ENCODE results near the gene AGFG2. TPM values are rescaled to one million over a fixed set of nuclear protein-coding genes. Genes with fewer than 3 reads are reported as not detected.

Gene AGFG2
- total RNA-seq, 2 experiments from 2014 or later, result 61.4 to 82.5 TPM

- H3K27ac Mint-ChIP-seq, result no peak overlapping the region
- DNase-seq (no peak), ATAC-seq (no peak)
- H3K4me3 Mint-ChIP-seq, result no peak overlapping the region
- peaks cover 37% of the 10 kb centered on the region for H3K4me1 Mint-ChIP-seq
- peaks cover 8% of the 10 kb centered on the region for H3K36me3 Mint-ChIP-seq
- no peaks in the 10 kb centered on the region for H3K27me3 Mint-ChIP-seq
- CTCF ChIA-PET, result interaction anchor here (0.9 to 1.1 kb wide), 3 partner anchors 10 to 90 kb away, joined by 3 to 4 read pairs (median 3); no protein-coding TSS in a partner anchor
- H3K9me3 Mint-ChIP-seq (ENCODE audit: low read depth), result no peaks in the 10 kb centered on the region
Observed at GRCh38 chr7:100572281-100572948, 33.4 kb downstream of the AGFG2 start.

GRCh38 chr7:100572949-100573675, 34.1 kb downstream of the AGFG2 start:
- H3K27me3 Mint-ChIP-seq, result no peaks in the 10 kb centered on the region
- H3K9me3 Mint-ChIP-seq (ENCODE audit: low read depth), result no peaks in the 10 kb centered on the region
- CTCF ChIA-PET, result interaction anchor here (0.9 to 1.1 kb wide), 3 partner anchors 9 to 90 kb away, joined by 3 to 4 read pairs (median 3); no protein-coding TSS in a partner anchor
- no peak overlapping the region for H3K4me3 Mint-ChIP-seq
- DNase-seq, result no peak
- peaks cover 8% of the 10 kb centered on the region for H3K36me3 Mint-ChIP-seq
- ATAC-seq, result no peak
- peaks cover 30% of the 10 kb centered on the region for H3K4me1 Mint-ChIP-seq
- H3K27ac Mint-ChIP-seq, result no peak overlapping the region

- no peak within 1 kb of the TSS for H3K4me3 Mint-ChIP-seq
- peaks cover 10% of the 10 kb centered on the region for H3K36me3 Mint-ChIP-seq
Observed at GRCh38 chr7:100573691-100574361, 34.8 kb downstream of the AGFG2 start, which contains the start of gene SAP25. Gene SAP25 (minus strand): TSS chr7:100573900. CDS start chr7:100573742, 158 bp downstream.

GRCh38 chr7:100574362-100575205, 35.6 kb downstream of the AGFG2 start:
- Mint-ChIP-seq H3K4me1 (peaks cover 15% of the 10 kb centered on the region), H3K27me3 (no peaks in the 10 kb centered on the region), H3K36me3 (peaks cover 13% of the 10 kb centered on the region), H3K4me3 (no peak overlapping the region), H3K27ac (no peak overlapping the region), H3K9me3 (ENCODE audit: low read depth) (no peaks in the 10 kb centered on the region)
- CTCF ChIA-PET, result no interaction called here
- ATAC-seq, result no peak
- DNase-seq, result no peak

More at GRCh38 chr7:100573691-100574361, 34.8 kb downstream of the AGFG2 start, which contains the start of gene SAP25:
- Mint-ChIP-seq H3K27me3 (no peaks in the 10 kb centered on the region), H3K4me1 (peaks cover 22% of the 10 kb centered on the region), H3K27ac (no peak within 1 kb of the TSS), H3K9me3 (ENCODE audit: low read depth) (no peaks in the 10 kb centered on the region)
- no peak for DNase-seq
- CTCF ChIA-PET, result no interaction called here
- no peak for ATAC-seq

- H3K4me1 Mint-ChIP-seq, result peaks cover 11% of the 10 kb centered on the region
- H3K9me3 Mint-ChIP-seq (ENCODE audit: low read depth), result no peaks in the 10 kb centered on the region
- H3K36me3 Mint-ChIP-seq, result peaks cover 16% of the 10 kb centered on the region
- ATAC-seq (no peak), DNase-seq (no peak)
- CTCF ChIA-PET, result no interaction called here
- H3K27me3 Mint-ChIP-seq, result no peaks in the 10 kb centered on the region
- no peak overlapping the region for H3K4me3 Mint-ChIP-seq
- H3K27ac Mint-ChIP-seq, result no peak overlapping the region
Observed at GRCh38 chr7:100575206-100575631, 36.2 kb downstream of the AGFG2 start.

- Mint-ChIP-seq H3K27ac (no peak overlapping the region), H3K36me3 (peaks cover 16% of the 10 kb centered on the region), H3K4me3 (no peak overlapping the region), H3K9me3 (ENCODE audit: low read depth) (no peaks in the 10 kb centered on the region), H3K27me3 (no peaks in the 10 kb centered on the region), H3K4me1 (peaks cover 7% of the 10 kb centered on the region)
- DNase-seq (no peak), ATAC-seq (no peak)
- CTCF ChIA-PET, result no interaction called here
Observed at GRCh38 chr7:100575746-100576383, 36.9 kb downstream of the AGFG2 start.

- H3K27ac Mint-ChIP-seq, result no peak overlapping the region
- ATAC-seq, result no peak
- CTCF ChIA-PET, result no interaction called here
Observed at GRCh38 chr7:100576384-100576993, 37.5 kb downstream of the AGFG2 start.

GRCh38 chr7:100577103-100577502, 38.1 kb downstream of the AGFG2 start:
- peaks cover 4% of the 10 kb centered on the region for H3K4me1 Mint-ChIP-seq
- no peak for ATAC-seq

More at GRCh38 chr7:100576384-100576993, 37.5 kb downstream of the AGFG2 start:
- Mint-ChIP-seq H3K4me3 (no peak overlapping the region), H3K27me3 (no peaks in the 10 kb centered on the region), H3K9me3 (ENCODE audit: low read depth) (no peaks in the 10 kb centered on the region), H3K4me1 (peaks cover 7% of the 10 kb centered on the region), H3K36me3 (peaks cover 19% of the 10 kb centered on the region)
- no peak for DNase-seq

GRCh38 chr7:100577507-100577906, 38.5 kb downstream of the AGFG2 start:
- H3K27me3 Mint-ChIP-seq, result no peaks in the 10 kb centered on the region
- peaks cover 19% of the 10 kb centered on the region for H3K36me3 Mint-ChIP-seq
- no peak overlapping the region for H3K4me3 Mint-ChIP-seq
- H3K4me1 Mint-ChIP-seq, result peaks cover 6% of the 10 kb centered on the region
- no peaks in the 10 kb centered on the region for H3K9me3 Mint-ChIP-seq (ENCODE audit: low read depth)
- no peak overlapping the region for H3K27ac Mint-ChIP-seq
- no peak for ATAC-seq
- no peak for DNase-seq
- CTCF ChIA-PET, result no interaction called here

More at GRCh38 chr7:100577103-100577502, 38.1 kb downstream of the AGFG2 start:
- H3K36me3 Mint-ChIP-seq, result peaks cover 19% of the 10 kb centered on the region
- H3K27me3 Mint-ChIP-seq, result no peaks in the 10 kb centered on the region
- H3K27ac Mint-ChIP-seq, result no peak overlapping the region
- DNase-seq, result no peak
- CTCF ChIA-PET, result no interaction called here
- H3K9me3 Mint-ChIP-seq (ENCODE audit: low read depth), result no peaks in the 10 kb centered on the region
- H3K4me3 Mint-ChIP-seq, result no peak overlapping the region

GRCh38 chr7:100578246-100579183, 39.5 kb downstream of the AGFG2 start:
- Mint-ChIP-seq H3K36me3 (peaks cover 19% of the 10 kb centered on the region), H3K4me3 (no peak overlapping the region), H3K9me3 (ENCODE audit: low read depth) (no peaks in the 10 kb centered on the region), H3K27ac (no peak overlapping the region), H3K4me1 (peaks cover 16% of the 10 kb centered on the region), H3K27me3 (no peaks in the 10 kb centered on the region)
- ATAC-seq (no peak), DNase-seq (no peak)
- CTCF ChIA-PET, result interaction anchor here (0.8 to 1.4 kb wide), 2 partner anchors 14 to 19 kb away, joined by 4 to 6 read pairs; no protein-coding TSS in a partner anchor

- DNase-seq, result no peak
- CTCF ChIA-PET, result interaction anchor here (0.5 to 11.9 kb wide), 2 partner anchors 16 to 291 kb away, joined by 3 to 154 read pairs; no protein-coding TSS in a partner anchor
- Mint-ChIP-seq H3K4me1 (peaks cover 21% of the 10 kb centered on the region), H3K27ac (no peak overlapping the region), H3K36me3 (peaks cover 14% of the 10 kb centered on the region), H3K9me3 (ENCODE audit: low read depth) (no peaks in the 10 kb centered on the region), H3K27me3 (no peaks in the 10 kb centered on the region), H3K4me3 (no peak overlapping the region)
- ATAC-seq, result no peak
Observed at GRCh38 chr7:100580466-100581283, 41.7 kb downstream of the AGFG2 start.
